Rectal smooth muscle tissue (tissue), 1 donor: Measurements from ENCODE around the gene B3GLCT.
"Not testable (repeated sequence)": the region's sequence is repeated elsewhere in the genome, so short reads cannot be mapped to it uniquely, and the experiment has no call there.

Experiments
- H3K27ac ChIP-seq: one replicate; pipeline ENCODE4 v1.7.0; 2013; ENCODE audit warnings: low read depth, low read length, inconsistent platforms
- H3K27me3 ChIP-seq: one replicate; pipeline ENCODE4 v1.7.0; 2013; ENCODE audit warnings: low read length; ENCODE audit not compliant: control insufficient read depth, insufficient read depth
- H3K36me3 ChIP-seq: one replicate; pipeline ENCODE4 v1.7.0; 2013; ENCODE audit warnings: low read length; ENCODE audit not compliant: control insufficient read depth, insufficient read depth
- H3K4me1 ChIP-seq: one replicate; pipeline ENCODE4 v1.7.0; 2013; ENCODE audit warnings: low read length; ENCODE audit not compliant: control insufficient read depth, insufficient read depth
- H3K4me3 ChIP-seq: one replicate; pipeline ENCODE4 v1.7.0; 2013; ENCODE audit warnings: low read length
- H3K9ac ChIP-seq: one replicate; pipeline ENCODE4 v1.7.0; 2013; ENCODE audit warnings: low read length

The B3GLCT gene

GRCh38 chr13:31213651-31214289 is 14.0 kb downstream of the B3GLCT start:
- H3K4me3 ChIP-seq, result no peak overlapping the region
- H3K36me3 ChIP-seq, result no peaks in the 10 kb centered on the region
- no peaks in the 10 kb centered on the region for H3K27me3 ChIP-seq
- H3K9ac ChIP-seq, result no peak overlapping the region
- peaks cover 12% of the 10 kb centered on the region for H3K4me1 ChIP-seq
- H3K27ac ChIP-seq, result no peak overlapping the region

DNA sequence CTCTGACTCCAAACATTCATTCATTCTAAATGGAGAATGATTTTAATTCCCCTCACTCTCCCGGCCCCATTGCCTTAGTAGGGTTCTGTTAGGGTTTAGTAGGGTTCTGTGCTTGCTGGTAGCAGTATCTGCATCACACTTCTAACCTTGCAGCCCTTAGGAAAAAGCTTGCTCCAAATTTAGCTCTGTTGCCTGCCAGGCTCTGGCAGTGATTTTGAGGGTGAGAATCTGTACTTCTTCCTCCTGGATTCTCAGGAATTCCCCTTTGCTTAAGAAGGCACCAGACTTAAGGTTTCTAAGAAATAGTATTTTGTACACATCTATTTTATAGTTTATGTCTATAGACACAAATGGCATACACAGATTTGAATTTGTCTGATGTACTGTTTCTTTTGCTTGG is 14.7 kb downstream of the B3GLCT start:
- H3K4me3 ChIP-seq, result no peak overlapping the region
- H3K9ac ChIP-seq, result no peak overlapping the region
- H3K27me3 ChIP-seq, result no peaks in the 10 kb centered on the region
- H3K27ac ChIP-seq, result no peak overlapping the region
- H3K4me1 ChIP-seq, result peaks cover 6% of the 10 kb centered on the region
- H3K36me3 ChIP-seq, result no peaks in the 10 kb centered on the region

GRCh38 chr13:31216916-31217315 is 17.1 kb downstream of the B3GLCT start:
- H3K4me3 ChIP-seq, H3K36me3 ChIP-seq, H3K27me3 ChIP-seq, H3K4me1 ChIP-seq, H3K27ac ChIP-seq, H3K9ac ChIP-seq: not testable (repeated sequence)

DNA sequence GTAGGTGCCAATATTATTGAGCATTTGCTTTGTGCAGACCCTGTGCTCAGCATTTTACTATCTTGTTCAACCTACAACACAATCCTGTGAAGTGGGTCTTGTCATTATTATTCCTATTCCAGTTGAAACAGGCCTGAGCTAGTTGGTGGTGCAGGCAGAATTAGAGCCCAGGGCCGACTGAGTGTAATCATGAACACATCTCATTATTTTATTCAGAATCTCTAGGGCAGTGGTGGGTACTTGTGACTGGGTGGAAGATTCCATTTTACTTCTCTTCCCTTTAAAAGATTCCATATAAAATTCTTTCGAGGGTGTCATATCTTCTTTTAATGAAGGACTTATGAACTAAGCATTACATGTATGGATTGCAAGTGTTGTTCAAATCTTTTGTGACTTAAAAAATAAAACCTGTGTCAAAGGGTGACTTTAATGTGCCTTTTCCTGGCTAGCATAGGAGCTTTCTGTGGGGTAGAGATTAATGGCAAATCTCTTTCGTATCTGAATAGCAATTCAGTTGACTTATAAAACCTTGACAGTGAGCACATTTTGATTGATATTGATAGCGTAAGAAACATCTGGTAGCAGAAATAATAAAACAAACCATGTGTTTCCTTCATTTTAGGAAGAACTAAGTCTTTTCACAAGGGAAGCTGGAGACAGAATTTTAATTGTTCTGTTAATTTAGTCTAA is 20.3 kb downstream of the B3GLCT start:
- H3K27me3 ChIP-seq, result no peaks in the 10 kb centered on the region
- no peaks in the 10 kb centered on the region for H3K4me1 ChIP-seq
- no peaks in the 10 kb centered on the region for H3K36me3 ChIP-seq
- no peak overlapping the region for H3K9ac ChIP-seq
- no peak overlapping the region for H3K4me3 ChIP-seq
- no peak overlapping the region for H3K27ac ChIP-seq

GRCh38 chr13:31221057-31221456 is 21.3 kb downstream of the B3GLCT start:
- Histone ChIP-seq H3K9ac (no peak overlapping the region), H3K27ac (no peak overlapping the region), H3K36me3 (no peaks in the 10 kb centered on the region), H3K4me3 (no peak overlapping the region), H3K27me3 (no peaks in the 10 kb centered on the region), H3K4me1 (no peaks in the 10 kb centered on the region)

- Histone ChIP-seq H3K36me3 (no peaks in the 10 kb centered on the region), H3K4me3 (no peak overlapping the region), H3K27ac (no peak overlapping the region), H3K4me1 (no peaks in the 10 kb centered on the region), H3K27me3 (no peaks in the 10 kb centered on the region), H3K9ac (no peak overlapping the region)
Observed at GRCh38 chr13:31223215-31223614, 23.4 kb downstream of the B3GLCT start.

DNA sequence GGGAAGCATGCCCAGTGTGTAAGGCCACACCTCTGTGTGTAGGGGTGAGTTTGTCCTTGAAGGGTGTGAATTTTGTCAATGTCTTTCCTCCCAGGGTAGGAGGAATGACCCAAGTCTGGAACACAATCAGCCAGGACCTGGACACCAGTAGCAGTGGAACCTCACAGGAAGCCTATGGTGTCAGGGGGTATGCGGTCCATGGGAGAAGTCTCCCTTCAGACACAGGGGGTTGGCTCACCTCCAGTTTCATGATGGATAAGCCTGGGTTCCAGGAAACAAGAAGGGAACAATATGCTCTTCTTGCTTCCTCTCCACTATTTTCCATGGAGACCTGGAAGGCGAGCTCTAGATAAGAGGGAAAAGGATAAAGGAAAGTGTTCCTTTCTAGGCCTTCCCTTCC is 23.9 kb downstream of the B3GLCT start:
- H3K4me1 ChIP-seq, result no peaks in the 10 kb centered on the region
- H3K27me3 ChIP-seq, result no peaks in the 10 kb centered on the region
- no peak overlapping the region for H3K9ac ChIP-seq
- H3K4me3 ChIP-seq, result no peak overlapping the region
- H3K27ac ChIP-seq, result no peak overlapping the region
- H3K36me3 ChIP-seq, result no peaks in the 10 kb centered on the region

DNA sequence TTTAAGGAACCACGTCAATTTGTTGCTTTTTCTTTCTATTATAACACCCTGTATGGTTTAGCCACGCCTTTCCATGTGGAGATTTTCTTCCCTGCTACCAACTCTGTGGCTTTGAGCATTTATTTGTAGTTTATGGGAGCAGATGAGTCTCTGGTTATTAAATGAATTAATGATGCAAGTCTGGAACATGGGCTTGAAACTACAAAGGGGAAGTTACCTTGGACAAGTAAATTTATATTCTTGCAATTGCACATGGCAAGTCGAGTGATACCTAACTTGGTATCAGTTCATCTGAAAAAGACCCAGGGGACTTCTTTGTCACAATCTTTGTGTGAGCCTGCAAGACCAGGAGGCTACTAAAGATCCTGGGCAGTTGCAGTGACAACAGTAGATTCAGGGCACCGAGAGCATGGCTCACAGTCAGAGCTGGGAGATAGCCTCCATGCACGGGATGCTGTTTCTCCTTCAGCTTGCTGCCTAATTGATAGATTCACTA is 24.4 kb downstream of the B3GLCT start:
- H3K36me3 ChIP-seq, result no peaks in the 10 kb centered on the region
- H3K9ac ChIP-seq, result no peak overlapping the region
- no peak overlapping the region for H3K27ac ChIP-seq
- H3K4me1 ChIP-seq, result no peaks in the 10 kb centered on the region
- H3K4me3 ChIP-seq, result no peak overlapping the region
- no peaks in the 10 kb centered on the region for H3K27me3 ChIP-seq

- Histone ChIP-seq H3K27ac (no peak overlapping the region), H3K36me3 (no peaks in the 10 kb centered on the region), H3K4me1 (no peaks in the 10 kb centered on the region), H3K4me3 (no peak overlapping the region), H3K9ac (no peak overlapping the region), H3K27me3 (no peaks in the 10 kb centered on the region)
Observed at GRCh38 chr13:31224963-31225559, 25.3 kb downstream of the B3GLCT start.

DNA sequence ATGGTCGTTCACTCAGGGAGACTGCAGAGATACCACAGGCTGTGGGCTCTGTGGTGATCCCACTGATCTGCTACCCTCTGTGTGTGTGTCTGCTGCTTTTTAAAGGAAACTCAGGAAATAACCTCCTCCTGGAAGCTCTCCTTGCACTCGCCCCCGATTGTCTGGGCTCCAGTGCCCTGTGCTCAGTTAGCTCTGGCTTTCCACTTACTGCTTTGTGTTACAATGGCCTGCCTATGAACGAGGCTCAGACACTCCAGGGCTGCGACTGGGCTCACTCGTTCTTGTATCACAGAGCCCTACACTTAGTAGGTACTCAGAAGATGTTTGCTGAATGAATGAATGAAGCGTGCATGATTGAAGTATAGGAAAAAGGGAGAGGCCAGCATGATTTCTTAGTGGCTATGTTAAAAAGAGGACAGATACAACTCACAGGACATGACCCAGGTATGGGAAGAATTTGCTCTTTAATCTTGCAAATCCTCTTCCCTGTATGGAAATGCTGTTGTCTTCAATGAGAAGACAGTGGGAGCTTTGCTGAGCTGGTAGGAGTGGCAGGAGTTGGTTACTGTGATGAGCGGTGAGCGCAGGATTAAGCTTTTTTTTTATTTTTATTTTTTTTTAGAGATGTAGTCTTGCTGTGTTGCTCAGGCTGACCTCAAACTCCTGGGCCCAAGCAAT is 26.4 kb downstream of the B3GLCT start:
- H3K4me3 ChIP-seq, result no peak overlapping the region
- H3K27me3 ChIP-seq, result no peaks in the 10 kb centered on the region
- H3K27ac ChIP-seq, result no peak overlapping the region
- no peaks in the 10 kb centered on the region for H3K36me3 ChIP-seq
- no peaks in the 10 kb centered on the region for H3K4me1 ChIP-seq
- no peak overlapping the region for H3K9ac ChIP-seq

DNA sequence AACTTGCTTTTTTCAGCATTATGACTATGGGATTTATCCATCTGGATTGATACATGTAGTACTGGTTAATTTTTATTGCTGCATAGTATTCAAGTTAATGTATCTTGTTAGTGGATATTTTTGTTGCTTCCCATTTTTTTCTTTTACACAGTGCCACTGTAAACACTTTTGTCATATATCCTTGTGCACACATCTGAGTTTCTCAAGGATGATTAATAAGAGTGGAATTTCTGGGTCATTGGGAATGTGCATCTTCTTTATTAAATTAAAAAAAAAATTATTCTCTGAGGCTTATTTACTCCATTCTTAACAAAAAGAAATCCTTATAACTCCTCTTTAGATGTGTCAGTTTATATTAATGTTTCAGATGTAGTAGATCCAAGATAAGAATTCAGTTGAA is 27.3 kb downstream of the B3GLCT start:
- Histone ChIP-seq H3K27ac (no peak overlapping the region), H3K9ac (no peak overlapping the region), H3K4me1 (no peaks in the 10 kb centered on the region), H3K4me3 (no peak overlapping the region), H3K36me3 (no peaks in the 10 kb centered on the region), H3K27me3 (no peaks in the 10 kb centered on the region)

DNA sequence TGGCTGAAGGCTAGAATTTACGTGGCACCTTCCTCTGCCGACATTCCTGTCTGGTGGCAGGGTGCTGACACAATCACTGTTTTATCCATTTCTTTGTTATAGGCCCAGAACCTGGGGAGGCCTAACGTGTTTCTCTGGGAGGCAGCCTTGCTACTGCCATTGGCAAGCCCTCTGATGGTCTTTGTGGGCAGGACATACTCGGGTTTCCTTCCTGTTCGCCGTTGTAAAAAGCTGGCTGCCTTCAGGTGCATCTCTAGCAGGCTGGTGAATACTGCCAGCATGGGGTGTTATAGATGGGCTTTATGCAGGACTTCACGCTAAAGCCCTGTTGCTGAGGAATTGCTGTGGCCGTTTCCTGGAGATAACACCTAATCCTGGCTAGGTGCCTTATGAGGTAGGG is 28.1 kb downstream of the B3GLCT start:
- Histone ChIP-seq H3K4me1 (no peaks in the 10 kb centered on the region), H3K9ac (no peak overlapping the region), H3K27ac (no peak overlapping the region), H3K27me3 (no peaks in the 10 kb centered on the region), H3K4me3 (no peak overlapping the region), H3K36me3 (no peaks in the 10 kb centered on the region)
